KMS-11 (cell line): ENCODE data around the gene AIPL1.

ENCODE experiments used
- H2AFZ ChIP-seq: fragments of 200-600 bp; sonication (generic); 2 replicates; pipeline ENCODE4 v1.6.1; 2016; ENCODE audit warnings: antibody characterized with exemption, mixed run types, low read depth
- H3K27ac ChIP-seq: fragments of 200-600 bp; sonication (generic); 2 replicates; pipeline ENCODE4 v1.6.1; 2016; ENCODE audit warnings: mild to moderate bottlenecking, mixed run types
- H3K27me3 ChIP-seq: fragments of 200-600 bp; sonication (generic); 2 replicates; pipeline ENCODE4 v1.6.1; 2017; ENCODE audit warnings: mild to moderate bottlenecking, low read depth, mixed run types, moderate library complexity; ENCODE audit not compliant: insufficient read depth
- H3K36me3 ChIP-seq: fragments of 200-600 bp; sonication (generic); 2 replicates; pipeline ENCODE4 v1.6.1; 2017; ENCODE audit warnings: mild to moderate bottlenecking, mixed run types; ENCODE audit not compliant: insufficient read depth
- H3K4me1 ChIP-seq: fragments of 200-600 bp; sonication (generic); 2 replicates; pipeline ENCODE4 v1.6.1; 2016; ENCODE audit warnings: mild to moderate bottlenecking, low read depth, mixed run types; ENCODE audit not compliant: poor library complexity, severe bottlenecking
- H3K4me2 ChIP-seq: fragments of 200-600 bp; sonication (generic); 2 replicates; pipeline ENCODE4 v1.7.0; 2016; ENCODE audit warnings: mild to moderate bottlenecking, mixed run types
- H3K4me3 ChIP-seq: fragments of 200-600 bp; sonication (generic); IDR thresholded peaks from 2 replicates; pipeline ENCODE4 v1.6.1; 2017; ENCODE audit warnings: low read depth, low read length, mixed read lengths; ENCODE audit not compliant: insufficient read depth
- H3K79me2 ChIP-seq: fragments of 200-600 bp; sonication (generic); 2 replicates; pipeline ENCODE4 v1.6.1; 2016; ENCODE audit warnings: low read depth, mixed run types; ENCODE audit not compliant: insufficient read depth
- H3K9ac ChIP-seq: fragments of 200-600 bp; sonication (generic); 2 replicates; pipeline ENCODE4 v1.6.1; 2016; ENCODE audit warnings: mild to moderate bottlenecking, mixed run types
- H4K20me1 ChIP-seq: fragments of 200-600 bp; sonication (generic); 2 replicates; pipeline ENCODE4 v1.6.1; 2016; ENCODE audit warnings: mild to moderate bottlenecking, mixed run types; ENCODE audit not compliant: insufficient read depth
- TF ChIP-seq, protein P1 (sequence below): fragments of 200-600 bp; sonication (generic); conservative IDR thresholded peaks from 2 replicates; pipeline ENCODE4 v1.6.1; 2017; ENCODE audit warnings: low read depth, mild to moderate bottlenecking, antibody characterized with exemption, low read length, moderate library complexity, mixed read lengths

AIPL1 gene

DNA sequence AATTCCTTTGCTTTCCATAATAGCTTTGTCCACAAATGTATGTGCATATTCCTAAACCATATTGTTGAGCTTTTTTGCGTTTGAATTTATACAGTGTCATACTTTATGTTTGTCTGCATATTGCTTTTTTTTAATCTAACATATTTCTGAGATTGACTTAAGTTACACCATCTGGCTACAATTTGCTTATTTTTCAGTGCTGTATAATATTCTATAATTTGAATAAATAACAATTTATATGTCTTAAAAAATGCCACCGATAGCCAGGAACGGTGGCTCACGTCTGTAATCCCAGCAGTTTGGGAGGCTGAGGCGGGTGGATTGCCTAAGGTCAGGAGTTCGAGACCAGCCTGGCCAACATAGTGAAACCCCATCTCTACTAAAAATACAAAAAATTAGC lies 7.9 kb upstream of the AIPL1 start:
- no peak overlapping the region for H3K4me3 ChIP-seq
- no peaks in the 10 kb centered on the region for H3K36me3 ChIP-seq
- TF ChIP-seq, protein P1, sequence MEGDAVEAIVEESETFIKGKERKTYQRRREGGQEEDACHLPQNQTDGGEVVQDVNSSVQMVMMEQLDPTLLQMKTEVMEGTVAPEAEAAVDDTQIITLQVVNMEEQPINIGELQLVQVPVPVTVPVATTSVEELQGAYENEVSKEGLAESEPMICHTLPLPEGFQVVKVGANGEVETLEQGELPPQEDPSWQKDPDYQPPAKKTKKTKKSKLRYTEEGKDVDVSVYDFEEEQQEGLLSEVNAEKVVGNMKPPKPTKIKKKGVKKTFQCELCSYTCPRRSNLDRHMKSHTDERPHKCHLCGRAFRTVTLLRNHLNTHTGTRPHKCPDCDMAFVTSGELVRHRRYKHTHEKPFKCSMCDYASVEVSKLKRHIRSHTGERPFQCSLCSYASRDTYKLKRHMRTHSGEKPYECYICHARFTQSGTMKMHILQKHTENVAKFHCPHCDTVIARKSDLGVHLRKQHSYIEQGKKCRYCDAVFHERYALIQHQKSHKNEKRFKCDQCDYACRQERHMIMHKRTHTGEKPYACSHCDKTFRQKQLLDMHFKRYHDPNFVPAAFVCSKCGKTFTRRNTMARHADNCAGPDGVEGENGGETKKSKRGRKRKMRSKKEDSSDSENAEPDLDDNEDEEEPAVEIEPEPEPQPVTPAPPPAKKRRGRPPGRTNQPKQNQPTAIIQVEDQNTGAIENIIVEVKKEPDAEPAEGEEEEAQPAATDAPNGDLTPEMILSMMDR, result no peak
- H3K9ac ChIP-seq, result no peak overlapping the region
- no peaks in the 10 kb centered on the region for H3K79me2 ChIP-seq
- no peak overlapping the region for H2AFZ ChIP-seq
- no peak overlapping the region for H3K4me2 ChIP-seq
- H4K20me1 ChIP-seq, result no peaks in the 10 kb centered on the region
- no peak overlapping the region for H3K27ac ChIP-seq
- no peaks in the 10 kb centered on the region for H3K27me3 ChIP-seq
- H3K4me1 ChIP-seq, result no peaks in the 10 kb centered on the region

DNA sequence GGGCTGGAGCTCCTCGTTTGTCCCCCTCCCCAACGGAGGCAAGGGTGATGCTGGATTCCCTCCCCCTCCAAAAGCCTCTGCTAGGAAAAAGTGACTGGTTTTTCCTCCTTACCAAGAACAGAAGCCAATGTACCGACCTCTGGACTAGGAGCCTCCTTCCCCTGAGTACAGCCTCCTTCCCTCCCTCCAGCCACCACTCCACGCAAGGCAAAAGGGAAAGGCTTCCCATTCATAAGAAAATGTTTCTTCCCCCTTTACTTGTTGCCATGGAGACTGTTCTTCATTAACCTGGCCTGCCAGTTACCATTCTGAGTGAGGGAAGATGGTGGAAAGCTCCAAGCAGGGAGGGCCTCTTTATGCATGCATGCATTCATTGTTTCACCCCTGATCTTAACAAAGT lies 5.0 kb upstream of the AIPL1 start:
- TF ChIP-seq, protein P1, result no peak
- Histone ChIP-seq H3K4me2 (no peak overlapping the region), H3K4me3 (no peak overlapping the region), H4K20me1 (no peaks in the 10 kb centered on the region), H3K79me2 (no peaks in the 10 kb centered on the region), H3K9ac (no peak overlapping the region), H3K27me3 (no peaks in the 10 kb centered on the region), H3K27ac (no peak overlapping the region), H2AFZ (no peak overlapping the region), H3K4me1 (no peaks in the 10 kb centered on the region), H3K36me3 (no peaks in the 10 kb centered on the region)

DNA sequence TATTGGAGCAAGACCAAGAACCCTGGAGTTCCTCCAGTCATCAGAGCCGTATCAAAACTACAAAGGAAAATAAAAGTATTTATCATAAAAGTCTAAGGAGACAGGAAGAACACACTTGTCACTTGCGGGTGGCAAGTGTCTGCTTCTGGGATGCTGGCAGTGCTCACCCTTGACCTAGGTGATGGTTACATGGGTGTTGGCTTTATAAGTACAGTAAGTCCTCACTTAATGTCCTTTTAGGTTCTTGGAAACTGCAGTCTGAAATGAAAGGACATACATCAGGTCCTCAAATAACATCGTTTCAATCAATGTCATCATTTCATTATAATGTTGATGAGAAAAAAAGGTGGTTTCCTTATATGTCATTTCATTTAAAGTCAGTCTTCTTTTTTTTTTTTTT lies 3.0 kb upstream of the AIPL1 start:
- H3K27me3 ChIP-seq, result no peaks in the 10 kb centered on the region
- H2AFZ ChIP-seq, result no peak overlapping the region
- H3K4me3 ChIP-seq, result no peak overlapping the region
- H3K79me2 ChIP-seq, result no peaks in the 10 kb centered on the region
- H3K27ac ChIP-seq, result no peak overlapping the region
- no peaks in the 10 kb centered on the region for H3K36me3 ChIP-seq
- no peak overlapping the region for H3K4me2 ChIP-seq
- no peaks in the 10 kb centered on the region for H4K20me1 ChIP-seq
- TF ChIP-seq, protein P1, result no peak
- no peaks in the 10 kb centered on the region for H3K4me1 ChIP-seq
- no peak overlapping the region for H3K9ac ChIP-seq

DNA sequence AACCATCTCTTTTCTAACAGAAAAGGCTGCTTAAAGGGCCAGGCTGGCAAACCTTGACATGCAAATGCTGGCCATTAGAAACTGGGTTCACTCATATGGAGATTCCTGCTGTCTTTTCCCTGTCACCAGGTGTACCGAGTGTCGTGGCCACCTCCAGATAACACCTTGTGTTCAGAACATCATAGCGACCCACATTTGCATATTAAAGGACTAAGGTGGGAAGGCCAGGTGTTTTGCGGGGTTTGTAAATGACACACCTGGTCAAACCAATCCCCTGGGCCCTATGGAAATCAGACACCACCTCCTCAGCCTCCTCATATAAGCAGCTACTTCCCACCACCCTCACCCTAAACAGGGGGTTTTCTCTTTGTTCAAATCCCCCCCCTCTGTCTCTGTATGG lies 2.5 kb upstream of the AIPL1 start:
- TF ChIP-seq, protein P1, result no peak
- H3K27ac ChIP-seq, result no peak overlapping the region
- no peak overlapping the region for H3K4me3 ChIP-seq

More for the DNA sequence above, 2.5 kb upstream of the AIPL1 start:
- Histone ChIP-seq H4K20me1 (no peaks in the 10 kb centered on the region), H3K79me2 (no peaks in the 10 kb centered on the region), H3K36me3 (no peaks in the 10 kb centered on the region), H3K27me3 (no peaks in the 10 kb centered on the region), H3K4me2 (no peak overlapping the region), H3K9ac (no peak overlapping the region), H3K4me1 (no peaks in the 10 kb centered on the region), H2AFZ (no peak overlapping the region)
